Ishikawa (cell line): ENCODE data around the gene ISCA2.

Source experiments
- CREB1 ChIP-seq: IDR thresholded peaks from 2 replicates; pipeline ENCODE4 v1.6.1; 2012; ENCODE audit warnings: low read depth
- EP300 ChIP-seq: IDR thresholded peaks from 2 replicates; pipeline ENCODE4 v1.6.1; 2012; ENCODE audit warnings: borderline replicate concordance
- FOXM1 ChIP-seq: IDR thresholded peaks from 2 replicates; pipeline ENCODE4 v1.6.1; 2012; ENCODE audit warnings: low read depth, borderline replicate concordance
- MAX ChIP-seq: IDR thresholded peaks from 2 replicates; pipeline ENCODE4 v1.6.1; 2012
- RAD21 ChIP-seq: IDR thresholded peaks from 2 replicates; pipeline ENCODE4 v1.6.1; 2012; ENCODE audit warnings: low read depth
- TAF1 ChIP-seq: IDR thresholded peaks from 2 replicates; pipeline ENCODE4 v1.6.1; 2012; ENCODE audit warnings: low read depth, mild to moderate bottlenecking
- TCF12 ChIP-seq: IDR thresholded peaks from 2 replicates; pipeline ENCODE4 v1.6.1; 2012; ENCODE audit warnings: low read depth
- TEAD4 ChIP-seq: IDR thresholded peaks from 2 replicates; pipeline ENCODE4 v1.6.1; 2012
- YY1 ChIP-seq: IDR thresholded peaks from 2 replicates; pipeline ENCODE4 v1.6.1; 2012; ENCODE audit warnings: low read depth
- ZBTB7A ChIP-seq: IDR thresholded peaks from 2 replicates; pipeline ENCODE4 v1.6.1; 2012; ENCODE audit warnings: low read depth

- TF ChIP-seq MAX (no peak), EP300 (no peak), TAF1 (no peak), YY1 (no peak), CREB1 (no peak), TCF12 (no peak), ZBTB7A (no peak), TEAD4 (no peak), RAD21 (no peak), FOXM1 (no peak)
Observed at GRCh38 chr14:74490486-74490885, 3.1 kb upstream of the ISCA2 start.
